H9 (cell line): ENCODE data around the gene BRICD5. TPM values are rescaled to one million over a fixed set of nuclear protein-coding genes. Genes with fewer than 3 reads are reported as not detected.

Experiments used
- DNase-seq: peaks from one replicate; pipeline ENCODE4 v3.0.0-alpha.2; 2017
- H2AFZ ChIP-seq: one replicate; pipeline ENCODE4 v1.6.1; 2013; ENCODE audit warnings: mild to moderate bottlenecking, low read length, control low read depth, moderate library complexity
- H2AK5ac ChIP-seq: 2 replicates; pipeline ENCODE4 v1.6.1; 2013; ENCODE audit warnings: low read length, control low read depth, mixed read lengths; ENCODE audit not compliant: insufficient read length
- H2BK120ac ChIP-seq: one replicate; pipeline ENCODE4 v1.6.1; 2013; ENCODE audit warnings: low read depth, mild to moderate bottlenecking, low read length, control low read depth, inconsistent platforms; ENCODE audit not compliant: poor library complexity, severe bottlenecking
- H2BK12ac ChIP-seq: 2 replicates; pipeline ENCODE4 v1.6.1; 2013; ENCODE audit warnings: low read length, control low read depth, mixed read lengths, low read depth; ENCODE audit not compliant: insufficient read length
- H2BK15ac ChIP-seq: 2 replicates; pipeline ENCODE4 v1.6.1; 2013; ENCODE audit warnings: low read depth, low read length, control low read depth
- H2BK20ac ChIP-seq: one replicate; pipeline ENCODE4 v1.6.1; 2013; ENCODE audit warnings: low read depth, mild to moderate bottlenecking, low read length, control low read depth, inconsistent platforms; ENCODE audit not compliant: poor library complexity, severe bottlenecking
- H2BK5ac ChIP-seq: 2 replicates; pipeline ENCODE4 v1.6.1; 2013; ENCODE audit warnings: low read length, control low read depth, mixed read lengths; ENCODE audit not compliant: insufficient read length
- H3K14ac ChIP-seq: 2 replicates; pipeline ENCODE4 v1.6.1; 2013; ENCODE audit warnings: low read length, control low read depth; ENCODE audit not compliant: insufficient read depth
- H3K18ac ChIP-seq: 2 replicates; pipeline ENCODE4 v1.6.1; 2013; ENCODE audit warnings: low read depth, mild to moderate bottlenecking, mixed read lengths, low read length, control low read depth; ENCODE audit not compliant: insufficient read length
- H3K23ac ChIP-seq: 2 replicates; pipeline ENCODE4 v1.6.1; 2013; ENCODE audit warnings: low read length, control low read depth, mixed read lengths, low read depth; ENCODE audit not compliant: insufficient read length
- H3K23me2 ChIP-seq: 2 replicates; pipeline ENCODE4 v1.6.1; 2013; ENCODE audit warnings: low read depth, mild to moderate bottlenecking, mixed read lengths, low read length, control low read depth; ENCODE audit not compliant: insufficient read length, poor library complexity, severe bottlenecking
- H3K27ac ChIP-seq: 2 replicates; pipeline ENCODE4 v1.5.1; 2013; ENCODE audit warnings: low read length, control low read depth, mixed read lengths, low read depth; ENCODE audit not compliant: insufficient read length
- H3K27me3 ChIP-seq: 2 replicates; pipeline ENCODE4 v1.6.1; 2013; ENCODE audit warnings: low read length, control low read depth, inconsistent platforms; ENCODE audit not compliant: insufficient read depth
- H3K4ac ChIP-seq: 2 replicates; pipeline ENCODE4 v1.6.1; 2013; ENCODE audit warnings: low read depth, mild to moderate bottlenecking, control low read depth, inconsistent platforms, low read length, moderate library complexity
- H3K4me1 ChIP-seq: 2 replicates; pipeline ENCODE4 v1.6.1; 2013; ENCODE audit warnings: low read length, control low read depth, inconsistent platforms; ENCODE audit not compliant: insufficient read depth
- H3K4me2 ChIP-seq: 2 replicates; pipeline ENCODE4 v1.6.1; 2013; ENCODE audit warnings: low read length, control low read depth, mixed read lengths; ENCODE audit not compliant: insufficient read length, insufficient read depth
- H3K56ac ChIP-seq: 2 replicates; pipeline ENCODE4 v1.6.1; 2013; ENCODE audit warnings: low read depth, mild to moderate bottlenecking, mixed read lengths, low read length, control low read depth; ENCODE audit not compliant: insufficient read length
- H3K79me1 ChIP-seq: 2 replicates; pipeline ENCODE4 v1.6.1; 2013; ENCODE audit warnings: low read depth, mild to moderate bottlenecking, moderate library complexity, low read length, control low read depth, inconsistent platforms; ENCODE audit not compliant: insufficient read depth, poor library complexity, severe bottlenecking
- H3K79me2 ChIP-seq: 2 replicates; pipeline ENCODE4 v1.6.1; 2013; ENCODE audit warnings: low read length, control low read depth, inconsistent platforms; ENCODE audit not compliant: insufficient read depth
- H3K9ac ChIP-seq: 2 replicates; pipeline ENCODE4 v1.6.1; 2013; ENCODE audit warnings: low read length, control low read depth, mixed read lengths; ENCODE audit not compliant: insufficient read length; ENCODE audit errors: extremely low read depth
- H3K9me3 ChIP-seq: one replicate; pipeline ENCODE4 v1.6.1; 2013; ENCODE audit warnings: low read depth, low read length, inconsistent platforms; ENCODE audit not compliant: control insufficient read depth
- H3T11ph ChIP-seq: one replicate; pipeline ENCODE4 v1.6.1; 2013; ENCODE audit warnings: mild to moderate bottlenecking, low read length, control low read depth, inconsistent platforms
- H4K20me1 ChIP-seq: one replicate; pipeline ENCODE4 v1.6.1; 2013; ENCODE audit not compliant: control insufficient read depth, insufficient read length, insufficient read depth
- H4K5ac ChIP-seq: 2 replicates; pipeline ENCODE4 v1.6.1; 2013; ENCODE audit warnings: low read depth, mild to moderate bottlenecking, mixed read lengths, low read length, control low read depth; ENCODE audit not compliant: insufficient read length
- H4K8ac ChIP-seq: replicated peaks from 2 replicates; pipeline ENCODE4 v1.6.1; 2013; ENCODE audit warnings: low read length, control low read depth, mixed read lengths, low read depth; ENCODE audit not compliant: insufficient read length
- H4K91ac ChIP-seq: 2 replicates; pipeline ENCODE4 v1.6.1; 2013; ENCODE audit warnings: low read depth, mild to moderate bottlenecking, moderate library complexity, mixed read lengths, low read length, control low read depth; ENCODE audit not compliant: insufficient read length
- H3K27ac Mint-ChIP-seq, 3 experiments: 2 replicates in 2 of 3; 3 replicates in 1 of 3; pipeline ENCODE4 v1.8.0; 2020 to 2021; ENCODE audit warnings: mixed read lengths in 3 of 3, mild to moderate bottlenecking in 1 of 3, moderate library complexity in 1 of 3
- H3K27me3 Mint-ChIP-seq: 2 replicates; pipeline ENCODE4 v1.8.0; 2021; ENCODE audit warnings: low read depth, mild to moderate bottlenecking, moderate library complexity, mixed read lengths
- H3K36me3 Mint-ChIP-seq, 3 experiments: 2 replicates in 2 of 3; 3 replicates in 1 of 3; pipeline ENCODE4 v1.8.0; 2020 to 2021; ENCODE audit warnings: low read depth in 3 of 3, mixed read lengths in 3 of 3; ENCODE audit not compliant: insufficient read depth in 1 of 3
- H3K4me1 Mint-ChIP-seq, 2 experiments: 2 replicates each; pipeline ENCODE4 v1.8.0; 2020; ENCODE audit warnings: mixed read lengths in 2 of 2
- H3K4me3 Mint-ChIP-seq, 2 experiments: 2 replicates in 1 of 2; 3 replicates in 1 of 2; pipeline ENCODE4 v1.8.0; 2020 to 2021; ENCODE audit warnings: mild to moderate bottlenecking in 2 of 2, mixed read lengths in 2 of 2, moderate library complexity in 1 of 2
- H3K9me3 Mint-ChIP-seq, 2 experiments: 2 replicates in 1 of 2; 3 replicates in 1 of 2; pipeline ENCODE4 v1.8.0; 2020; ENCODE audit warnings: mild to moderate bottlenecking in 2 of 2, mixed read lengths in 2 of 2, moderate library complexity in 1 of 2
- CTCF ChIP-seq: fragments of 200-600 bp; sonication (generic); conservative IDR thresholded peaks from 3 replicates; pipeline ENCODE4 v1.8.0; 2021; ENCODE audit warnings: antibody characterized with exemption, mild to moderate bottlenecking
- WGBS: extraction: QIAGEN DNeasy Blood & Tissue Kit; methylation state at CpG from one replicate; pipeline ENCODE4 v1.1.7; 2013; ENCODE audit warnings: missing lambda C conversion rate, low lambda C conversion rate, mixed read lengths; ENCODE audit not compliant: insufficient read length; ENCODE audit errors: extremely low coverage; 5-methylcytosine and 5-hydroxymethylcytosine counted together
- total RNA-seq: library from RNA; stranded (reverse); gene quantifications from 2 replicates; pipeline ENCODE4 v1.2.1, GENCODE V29; 2021

The BRICD5 gene
- total RNA-seq, 1 experiment from 2014 or later = 11.9 TPM

- peaks cover 7% of the 10 kb centered on the region for H3K23me2 ChIP-seq
- H3K79me2 ChIP-seq = no peaks in the 10 kb centered on the region
- TF ChIP-seq CTCF = peak; percentile 79
- no peak overlapping the region for H2BK120ac ChIP-seq
- no peak overlapping the region for H3K18ac ChIP-seq
- no peaks in the 10 kb centered on the region for H3K9me3 ChIP-seq
- H4K91ac ChIP-seq = no peak overlapping the region
- no peak overlapping the region for H4K8ac ChIP-seq
- no peak overlapping the region for H2BK12ac ChIP-seq
- peak overlapping the region; percentile 42 for H3K4me2 ChIP-seq
- H3K27me3 Mint-ChIP-seq = peaks cover 31% of the 10 kb centered on the region
- H3K4me3 Mint-ChIP-seq = peak overlapping the region; percentile 58 to 83
- no peak overlapping the region for H2BK15ac ChIP-seq
- no peak overlapping the region for H3K56ac ChIP-seq
- H2AFZ ChIP-seq = no peak overlapping the region
- H2BK5ac ChIP-seq = no peak overlapping the region
- no peaks in the 10 kb centered on the region for H3K36me3 Mint-ChIP-seq
- H3T11ph ChIP-seq = no peak overlapping the region
- peaks cover 8% of the 10 kb centered on the region; the same call in 1 of the 2 replicates for H3K27me3 ChIP-seq
- H3K9ac ChIP-seq = no peak overlapping the region
- DNase-seq = peak; percentile 86
- H2AK5ac ChIP-seq = no peak overlapping the region
- no peaks in the 10 kb centered on the region for H3K79me1 ChIP-seq
- H3K4me1 Mint-ChIP-seq = peaks cover 4 to 6% of the 10 kb centered on the region in 2 experiments; a peak in 1 of 4 replicates
- no peak overlapping the region for H4K5ac ChIP-seq
- no peak overlapping the region for H3K27ac ChIP-seq
- H3K9me3 Mint-ChIP-seq = no peaks in the 10 kb centered on the region
- H3K4ac ChIP-seq = no peak overlapping the region
- H4K20me1 ChIP-seq = no peaks in the 10 kb centered on the region
- no CpG with 5 or more reads among the region's 10 CpGs for WGBS
- no peak overlapping the region for H3K14ac ChIP-seq
- H3K23ac ChIP-seq = no peak overlapping the region
- H3K4me1 ChIP-seq = no peaks in the 10 kb centered on the region
- peak overlapping the region in 1 of 3 experiments; percentile 91; a peak in 2 of 7 replicates for H3K27ac Mint-ChIP-seq
- H2BK20ac ChIP-seq = no peak overlapping the region
Observed at GRCh38 chr16:2194852-2195321, 15.8 kb downstream of the BRICD5 start.
